ENCODE data around the gene ATG13. TPM values are rescaled to one million over a fixed set of nuclear protein-coding genes. Genes with fewer than 3 reads are reported as not detected.
A peak's percentile ranks its signal among the peaks of the same experiment; 100 is the strongest.

Gene ATG13
- 59.5 TPM for polyA plus RNA-seq (2012; ENCODE audit: insufficient read length, low read depth)

DNA sequence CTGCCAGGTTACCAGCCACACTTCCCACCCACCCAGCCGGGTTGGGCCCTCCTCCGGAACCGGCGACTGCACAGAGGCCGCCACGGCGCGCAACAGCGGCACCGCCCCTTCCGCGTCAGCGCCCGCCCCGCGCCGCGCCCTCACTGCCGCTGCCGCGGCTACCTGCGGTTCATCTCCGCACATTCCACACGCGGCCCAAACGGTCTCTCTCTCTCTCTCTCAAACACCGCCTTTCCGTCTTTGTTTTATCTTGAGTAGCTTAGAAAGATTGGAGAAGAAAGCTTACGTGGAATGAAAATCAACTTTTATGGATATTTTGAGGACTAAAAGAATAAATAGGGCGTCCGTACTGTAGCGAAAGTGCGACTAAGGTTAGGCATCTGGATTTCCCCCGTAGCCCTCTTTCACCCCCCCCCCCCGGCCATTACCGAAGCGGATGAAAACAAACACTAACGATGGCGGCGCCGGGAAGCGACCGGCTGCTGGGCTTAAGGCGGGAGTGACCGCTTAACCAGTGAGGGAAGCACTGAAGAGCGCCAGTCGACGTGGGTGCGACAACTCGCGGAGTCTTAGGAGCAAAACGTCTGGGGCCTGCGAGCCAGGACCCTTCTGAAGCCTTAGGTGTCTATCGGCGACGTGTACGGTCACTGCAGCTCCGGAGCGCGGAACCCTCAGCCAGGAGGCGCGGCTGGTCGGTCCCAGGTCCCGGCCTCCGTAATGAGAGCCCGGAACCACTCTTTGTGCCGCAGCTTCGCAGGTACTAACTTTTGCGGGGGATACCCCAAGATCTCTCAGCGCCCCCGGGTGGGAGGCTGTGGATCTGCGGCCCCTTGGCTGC, at the start of gene ATG13, which contains the start of gene HARBI1:
Gene ATG13 (plus strand): TSS at position 420 of the 838 bp plus-strand sequence. CDS start 26,739 bp downstream, outside the sequence.
Gene HARBI1 (minus strand): TSS at position 94 of the 838 bp plus-strand sequence. CDS start 990 bp downstream, outside the sequence.
- TF ChIP-seq POLR2AphosphoS5 (IDR thresholded peaks at IDR 0.05; ENCODE audit: low read depth, low read length): peak; percentile 59; the same call in 1 of the 2 replicates
- TF ChIP-seq TAF1 (IDR thresholded peaks at IDR 0.05; ENCODE audit: borderline replicate concordance, insufficient read depth, low read length): peak; percentile 59; the same call in 1 of the 2 replicates
- TF ChIP-seq SIN3A (IDR thresholded peaks at IDR 0.05; ENCODE audit: borderline replicate concordance, insufficient read depth, low read length): peak; percentile 83; the same call in 1 of the 2 replicates
- TF ChIP-seq FOXP2 (optimal IDR thresholded peaks at IDR 0.05; ENCODE audit: borderline replicate concordance, extremely low read depth, extremely low read length, insufficient read depth): peak; percentile 93
- TF ChIP-seq, protein P1, sequence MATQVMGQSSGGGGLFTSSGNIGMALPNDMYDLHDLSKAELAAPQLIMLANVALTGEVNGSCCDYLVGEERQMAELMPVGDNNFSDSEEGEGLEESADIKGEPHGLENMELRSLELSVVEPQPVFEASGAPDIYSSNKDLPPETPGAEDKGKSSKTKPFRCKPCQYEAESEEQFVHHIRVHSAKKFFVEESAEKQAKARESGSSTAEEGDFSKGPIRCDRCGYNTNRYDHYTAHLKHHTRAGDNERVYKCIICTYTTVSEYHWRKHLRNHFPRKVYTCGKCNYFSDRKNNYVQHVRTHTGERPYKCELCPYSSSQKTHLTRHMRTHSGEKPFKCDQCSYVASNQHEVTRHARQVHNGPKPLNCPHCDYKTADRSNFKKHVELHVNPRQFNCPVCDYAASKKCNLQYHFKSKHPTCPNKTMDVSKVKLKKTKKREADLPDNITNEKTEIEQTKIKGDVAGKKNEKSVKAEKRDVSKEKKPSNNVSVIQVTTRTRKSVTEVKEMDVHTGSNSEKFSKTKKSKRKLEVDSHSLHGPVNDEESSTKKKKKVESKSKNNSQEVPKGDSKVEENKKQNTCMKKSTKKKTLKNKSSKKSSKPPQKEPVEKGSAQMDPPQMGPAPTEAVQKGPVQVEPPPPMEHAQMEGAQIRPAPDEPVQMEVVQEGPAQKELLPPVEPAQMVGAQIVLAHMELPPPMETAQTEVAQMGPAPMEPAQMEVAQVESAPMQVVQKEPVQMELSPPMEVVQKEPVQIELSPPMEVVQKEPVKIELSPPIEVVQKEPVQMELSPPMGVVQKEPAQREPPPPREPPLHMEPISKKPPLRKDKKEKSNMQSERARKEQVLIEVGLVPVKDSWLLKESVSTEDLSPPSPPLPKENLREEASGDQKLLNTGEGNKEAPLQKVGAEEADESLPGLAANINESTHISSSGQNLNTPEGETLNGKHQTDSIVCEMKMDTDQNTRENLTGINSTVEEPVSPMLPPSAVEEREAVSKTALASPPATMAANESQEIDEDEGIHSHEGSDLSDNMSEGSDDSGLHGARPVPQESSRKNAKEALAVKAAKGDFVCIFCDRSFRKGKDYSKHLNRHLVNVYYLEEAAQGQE (IDR thresholded peaks at IDR 0.05; ENCODE audit: insufficient read depth in 1 of 2, low read depth in 2 of 2, low read length in 2 of 2): no peak

DNA sequence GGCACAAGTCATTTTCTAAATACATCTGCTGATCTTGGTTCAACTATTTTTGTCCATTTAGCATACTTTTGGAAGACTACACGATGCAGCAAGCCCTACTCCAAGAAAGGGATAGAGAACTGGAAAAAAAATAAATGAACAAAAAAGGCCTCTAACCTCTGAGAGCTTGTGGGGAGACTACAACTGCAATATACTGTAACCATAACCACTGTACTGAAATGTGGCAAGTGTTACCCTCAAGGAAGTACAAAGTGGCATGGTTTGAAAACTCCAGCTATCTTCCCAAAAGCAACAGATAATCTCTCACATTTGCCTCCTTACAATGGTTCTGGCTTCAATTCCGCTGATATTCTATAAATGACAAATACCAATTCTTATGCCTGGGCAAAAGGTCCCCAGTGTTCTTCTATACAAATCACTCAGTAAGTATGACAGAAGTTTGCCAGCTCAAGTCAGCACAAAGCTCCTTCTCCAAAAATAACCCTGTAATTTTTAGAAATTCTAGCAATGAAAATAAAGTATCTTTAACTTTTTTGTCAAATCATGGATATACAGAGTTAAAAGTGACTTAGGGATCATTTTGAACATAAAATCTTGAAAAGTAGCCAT, 46.5 kb upstream of the ATG13 start:
- TF ChIP-seq POLR2AphosphoS5 (IDR thresholded peaks at IDR 0.05; ENCODE audit: low read depth, low read length) (no peak), FOXP2 (optimal IDR thresholded peaks at IDR 0.05; ENCODE audit: borderline replicate concordance, extremely low read depth, extremely low read length, insufficient read depth) (no peak), SIN3A (IDR thresholded peaks at IDR 0.05; ENCODE audit: borderline replicate concordance, insufficient read depth, low read length) (no peak), TAF1 (IDR thresholded peaks at IDR 0.05; ENCODE audit: borderline replicate concordance, insufficient read depth, low read length) (no peak)
- TF ChIP-seq, protein P1 (IDR thresholded peaks at IDR 0.05; ENCODE audit: insufficient read depth in 1 of 2, low read depth in 2 of 2, low read length in 2 of 2): no peak

DNA sequence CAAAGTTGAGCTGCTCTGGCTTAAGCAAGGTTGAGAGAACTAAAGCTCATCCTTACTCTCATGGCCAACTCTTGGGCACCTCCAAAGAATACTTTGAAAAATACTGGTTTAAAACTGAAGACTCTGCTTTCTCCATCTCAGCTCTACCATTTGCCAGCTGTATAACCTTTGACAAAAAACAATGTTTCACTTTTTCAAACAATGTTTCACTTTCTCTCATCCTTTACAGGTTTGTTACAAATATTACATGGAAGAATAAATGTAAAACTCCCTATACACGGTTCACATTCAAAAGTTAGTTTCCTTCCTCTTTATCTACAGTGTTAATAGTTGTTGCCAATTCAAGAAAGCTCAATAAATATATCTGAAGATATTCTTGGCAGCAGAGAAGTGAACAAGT, 42.7 kb upstream of the ATG13 start:
- no peak for TF ChIP-seq TAF1 (IDR thresholded peaks at IDR 0.05; ENCODE audit: borderline replicate concordance, insufficient read depth, low read length)
- TF ChIP-seq SIN3A (IDR thresholded peaks at IDR 0.05; ENCODE audit: borderline replicate concordance, insufficient read depth, low read length): no peak
- no peak for TF ChIP-seq POLR2AphosphoS5 (IDR thresholded peaks at IDR 0.05; ENCODE audit: low read depth, low read length)
- TF ChIP-seq FOXP2 (optimal IDR thresholded peaks at IDR 0.05; ENCODE audit: borderline replicate concordance, extremely low read depth, extremely low read length, insufficient read depth): no peak
- TF ChIP-seq, protein P1 (IDR thresholded peaks at IDR 0.05; ENCODE audit: insufficient read depth in 1 of 2, low read depth in 2 of 2, low read length in 2 of 2): no peak

DNA sequence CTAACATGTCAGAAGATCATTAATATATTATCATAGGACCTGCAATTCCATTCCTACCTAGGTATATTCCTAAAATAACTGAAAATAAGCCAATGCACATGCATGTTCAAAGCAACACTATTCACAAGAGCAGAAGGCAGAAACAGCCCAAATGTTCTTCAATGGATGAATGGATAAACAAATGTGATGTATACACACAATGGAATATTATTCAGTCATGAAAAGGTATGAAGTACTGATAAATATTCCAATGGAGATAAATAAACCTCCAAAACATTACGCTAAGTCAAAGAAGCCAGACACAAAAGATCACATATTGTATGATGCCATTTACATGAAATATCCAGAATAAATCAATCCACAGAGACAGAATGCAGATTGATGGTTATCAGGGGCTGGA, 40.3 kb upstream of the ATG13 start:
- no peak for TF ChIP-seq TAF1 (IDR thresholded peaks at IDR 0.05; ENCODE audit: borderline replicate concordance, insufficient read depth, low read length)
- no peak for TF ChIP-seq SIN3A (IDR thresholded peaks at IDR 0.05; ENCODE audit: borderline replicate concordance, insufficient read depth, low read length)
- TF ChIP-seq POLR2AphosphoS5 (IDR thresholded peaks at IDR 0.05; ENCODE audit: low read depth, low read length): no peak
- no peak for TF ChIP-seq FOXP2 (optimal IDR thresholded peaks at IDR 0.05; ENCODE audit: borderline replicate concordance, extremely low read depth, extremely low read length, insufficient read depth)
- TF ChIP-seq, protein P1 (IDR thresholded peaks at IDR 0.05; ENCODE audit: insufficient read depth in 1 of 2, low read depth in 2 of 2, low read length in 2 of 2): no peak

All from PFSK-1 (cell line).